Natural killer cell (primary cell): ENCODE data around the gene ATP5F1E. TPM values are rescaled to one million over a fixed set of nuclear protein-coding genes. Genes with fewer than 3 reads are reported as not detected.

ENCODE experiments used
- ATAC-seq, 3 donors: fragments of 150-1000 bp in 2 of 3; fragments of 200-7000 bp in 1 of 3; cut with Tn5 transposase; 1 replicate in 1 of 3; 2 replicates in 2 of 3; pipeline ENCODE4 v1.10.0; 2021; ENCODE audit warnings: mild to moderate bottlenecking in 2 of 3, moderate library complexity in 2 of 3
- DNase-seq, 2 donors: peaks; one replicate each; pipeline versions ENCODE4 v3.0.0 to v3.0.0-alpha.2; 2013 to 2021; ENCODE audit warnings: mixed read lengths in 1 of 2
- H3K27ac ChIP-seq: one replicate; pipeline ENCODE4 v1.5.1; 2013; ENCODE audit warnings: mild to moderate bottlenecking, low read length
- H3K27me3 ChIP-seq: one replicate; pipeline ENCODE4 v1.6.1; 2013; ENCODE audit warnings: low read length; ENCODE audit not compliant: control insufficient read depth, insufficient read depth
- H3K36me3 ChIP-seq: one replicate; pipeline ENCODE4 v1.6.1; 2013; ENCODE audit warnings: low read length; ENCODE audit not compliant: control insufficient read depth, insufficient read depth
- H3K4me1 ChIP-seq: one replicate; pipeline ENCODE4 v1.6.1; 2013; ENCODE audit warnings: low read length; ENCODE audit not compliant: control insufficient read depth, insufficient read depth
- H3K4me3 ChIP-seq: one replicate; pipeline ENCODE4 v1.5.1; 2013; ENCODE audit warnings: low read length
- H3K9me3 ChIP-seq: one replicate; pipeline ENCODE4 v1.6.1; 2013; ENCODE audit warnings: low read length; ENCODE audit not compliant: control insufficient read depth, insufficient read depth
- H3K27ac Mint-ChIP-seq, 2 donors: one replicate each; pipeline ENCODE4 v1.8.0; 2022; ENCODE audit warnings: mild to moderate bottlenecking in 2 of 2, mixed read lengths in 2 of 2, moderate library complexity in 1 of 2
- H3K27me3 Mint-ChIP-seq, 2 donors: one replicate each; pipeline ENCODE4 v1.8.0; 2022; ENCODE audit warnings: low read depth in 2 of 2, mixed read lengths in 2 of 2
- H3K36me3 Mint-ChIP-seq: one replicate; pipeline ENCODE4 v1.8.0; 2022; ENCODE audit warnings: mixed read lengths
- H3K4me1 Mint-ChIP-seq, 2 donors: one replicate each; pipeline ENCODE4 v1.8.0; 2022; ENCODE audit warnings: mixed read lengths in 2 of 2
- H3K4me3 Mint-ChIP-seq: one replicate; pipeline ENCODE4 v1.8.0; 2022; ENCODE audit warnings: mild to moderate bottlenecking, moderate library complexity, mixed read lengths
- H3K9me3 Mint-ChIP-seq, 2 donors: one replicate each; pipeline ENCODE4 v1.8.0; 2022; ENCODE audit warnings: mixed read lengths in 2 of 2
- WGBS: methylation state at CpG from one replicate; pipeline ENCODE4 v1.1.7; 2013; ENCODE audit warnings: missing lambda C conversion rate; ENCODE audit not compliant: insufficient coverage; 5-methylcytosine and 5-hydroxymethylcytosine counted together
- intact Hi-C: fragments of 100-400 bp; cut with micrococcal nuclease; formaldehyde crosslinking; loops from one replicate; pipeline ENCODE4 v1.14.2; 2022
- total RNA-seq, 4 donors: library from RNA; stranded (reverse); fragments of 120-200 nt in 1 of 4; gene quantifications; one replicate each; pipeline versions ENCODE4 v1.2.3 to v1.2.4, GENCODE V29; 2013 to 2022
- TF ChIP-seq, protein P1 (sequence below): fragments of 200-600 bp; IDR thresholded peaks from one replicate; pipeline ENCODE4 v1.8.0; 2022; ENCODE audit warnings: antibody characterized with exemption

The ATP5F1E gene
- total RNA-seq, 3 donors from 2014 or later (not counting 1 experiment from before 2014, with no cell fraction given): 45.9 to 58.0 (median 50.8) TPM

DNA sequence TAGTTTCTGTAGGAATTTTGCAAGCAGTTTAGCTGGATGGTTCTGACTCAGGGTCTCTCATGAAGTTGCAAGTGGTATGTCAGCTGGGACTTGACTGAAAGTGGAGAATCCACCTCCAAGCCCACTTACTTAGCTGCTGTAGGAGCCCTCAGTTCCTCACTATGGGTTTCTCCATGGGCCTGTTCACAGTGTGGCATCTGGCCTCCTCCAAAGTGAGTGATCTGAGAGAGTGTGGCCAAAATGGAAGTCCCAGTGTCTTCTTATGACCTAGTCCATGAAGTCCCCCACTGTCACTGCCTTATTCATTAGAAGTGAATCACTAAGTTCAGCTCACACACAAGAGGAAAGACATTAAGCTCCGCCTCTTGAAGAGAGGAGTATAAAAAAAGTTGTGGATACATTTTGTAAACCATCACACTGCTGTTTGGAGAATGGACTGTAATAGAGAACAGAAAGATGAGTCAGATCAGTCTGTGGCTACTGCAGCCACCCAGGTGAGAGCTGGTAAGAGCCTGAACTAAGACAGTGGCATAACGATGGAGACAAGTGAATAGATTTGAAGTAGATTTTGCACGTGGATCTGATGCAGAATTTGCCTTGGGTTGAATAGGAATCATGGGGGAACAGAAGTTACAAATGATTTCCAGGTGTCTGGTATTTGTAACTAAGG, 55.9 kb downstream of the ATP5F1E start:
- Mint-ChIP-seq H3K27ac (no peak overlapping the region), H3K4me1 (no peaks in the 10 kb centered on the region), H3K4me3 (no peak overlapping the region), H3K36me3 (no peaks in the 10 kb centered on the region), H3K9me3 (peaks cover 0 to 5% of the 10 kb centered on the region in 2 donors), H3K27me3 (peaks cover 0 to 2% of the 10 kb centered on the region in 2 donors)
- no peak for DNase-seq
- Histone ChIP-seq H3K9me3 (no peaks in the 10 kb centered on the region), H3K36me3 (no peaks in the 10 kb centered on the region), H3K4me3 (no peak overlapping the region), H3K27me3 (no peaks in the 10 kb centered on the region), H3K27ac (no peak overlapping the region), H3K4me1 (peaks cover 7% of the 10 kb centered on the region)
- ATAC-seq: no peak
- intact Hi-C loops: no loop called here
- TF ChIP-seq, protein P1, sequence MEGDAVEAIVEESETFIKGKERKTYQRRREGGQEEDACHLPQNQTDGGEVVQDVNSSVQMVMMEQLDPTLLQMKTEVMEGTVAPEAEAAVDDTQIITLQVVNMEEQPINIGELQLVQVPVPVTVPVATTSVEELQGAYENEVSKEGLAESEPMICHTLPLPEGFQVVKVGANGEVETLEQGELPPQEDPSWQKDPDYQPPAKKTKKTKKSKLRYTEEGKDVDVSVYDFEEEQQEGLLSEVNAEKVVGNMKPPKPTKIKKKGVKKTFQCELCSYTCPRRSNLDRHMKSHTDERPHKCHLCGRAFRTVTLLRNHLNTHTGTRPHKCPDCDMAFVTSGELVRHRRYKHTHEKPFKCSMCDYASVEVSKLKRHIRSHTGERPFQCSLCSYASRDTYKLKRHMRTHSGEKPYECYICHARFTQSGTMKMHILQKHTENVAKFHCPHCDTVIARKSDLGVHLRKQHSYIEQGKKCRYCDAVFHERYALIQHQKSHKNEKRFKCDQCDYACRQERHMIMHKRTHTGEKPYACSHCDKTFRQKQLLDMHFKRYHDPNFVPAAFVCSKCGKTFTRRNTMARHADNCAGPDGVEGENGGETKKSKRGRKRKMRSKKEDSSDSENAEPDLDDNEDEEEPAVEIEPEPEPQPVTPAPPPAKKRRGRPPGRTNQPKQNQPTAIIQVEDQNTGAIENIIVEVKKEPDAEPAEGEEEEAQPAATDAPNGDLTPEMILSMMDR: no peak
- 91% methylated on average over 3 of the region's 3 CpGs for WGBS

Other genes starting within 250 kb of the ATP5F1E start
- gene GNAS-AS1, start 181.4 kb downstream of the ATP5F1E start, total RNA-seq: under 1 TPM in 2 of 3 donors, not detected in 1; 0.60 to 0.66 TPM
- 100 to 1,000 TPM; 530 to 823 (median 582) TPM for gene GNAS, start 179.6 kb downstream of the ATP5F1E start, total RNA-seq
- gene NELFCD, start 51.1 kb downstream of the ATP5F1E start, total RNA-seq: 100 to 1,000 TPM in 1 of 3 donors, 10 to 100 TPM in 2; 75.7 to 105 (median 92.6) TPM
- gene CTSZ, start 25.1 kb downstream of the ATP5F1E start, total RNA-seq: 10 to 100 TPM; 30.5 to 52.5 (median 42.3) TPM
- gene TUBB1, start 12.9 kb downstream of the ATP5F1E start, total RNA-seq: 10 to 100 TPM in 2 of 3 donors, 1 to 10 TPM in 1; 4.3 to 46.9 (median 18.8) TPM
- gene PRELID3B, start 10.5 kb upstream of the ATP5F1E start, total RNA-seq: 10 to 100 TPM; 49.3 to 51.6 (median 51.4) TPM
- gene ZNF831, start 131.5 kb upstream of the ATP5F1E start, total RNA-seq: 10 to 100 TPM; 24.8 to 42.0 (median 40.2) TPM